Non-pigmented ciliary epithelial cell (primary cell): ENCODE results near the gene FAM47E.

Experiments used
- DNase-seq: peaks from one replicate; pipeline ENCODE4 v3.0.0-alpha.2; 2010; ENCODE audit warnings: low read depth

Gene FAM47E, protein sequence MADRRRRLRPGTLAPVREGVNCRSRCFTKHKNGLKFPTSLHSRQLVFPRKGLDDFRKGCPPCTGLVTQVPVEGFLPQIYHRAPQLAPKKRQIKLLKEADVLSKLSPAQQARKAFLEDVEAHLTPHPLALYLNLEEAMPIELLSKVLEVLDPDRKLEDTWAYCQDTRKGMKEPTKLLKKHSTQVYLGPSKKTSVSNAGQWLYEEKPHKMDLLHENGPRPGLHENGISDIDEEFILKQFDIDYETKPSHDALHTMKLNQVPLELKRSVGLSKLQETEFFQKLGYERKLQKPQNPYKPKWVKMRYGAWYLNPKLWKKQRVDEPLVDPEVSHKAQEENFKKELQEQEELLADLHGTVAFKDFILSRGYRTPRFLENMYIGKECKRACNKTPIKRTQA

GRCh38 chr4:76251441-76252270 is at the start of gene FAM47E:
TSS of gene FAM47E (plus strand) at chr4:76251721. CDS start at chr4:76251747, 26 bp downstream.
- no peak for DNase-seq

DNA sequence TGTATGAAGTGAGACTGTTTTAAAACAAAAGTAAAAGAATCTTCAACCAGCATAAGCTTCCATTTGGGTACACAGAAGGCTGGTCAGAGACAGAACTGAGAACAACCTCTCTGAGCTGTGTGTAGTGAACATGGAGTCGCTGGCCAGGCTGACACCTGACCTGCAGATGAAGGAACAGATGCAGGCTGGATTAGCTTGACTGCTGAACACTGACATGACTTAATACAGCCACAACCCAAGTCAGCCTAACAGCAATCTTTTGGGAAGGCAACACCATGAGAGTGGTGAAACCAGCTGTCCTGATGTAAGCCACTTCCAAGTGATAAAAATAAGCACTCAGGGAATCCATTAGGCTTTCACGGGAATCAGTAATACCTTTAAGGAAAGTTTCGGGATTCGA is 48.0 kb upstream of the FAM47E start:
- no peak for DNase-seq

GRCh38 chr4:76204936-76205335 is 46.6 kb upstream of the FAM47E start:
- DNase-seq = no peak

- DNase-seq = no peak
Observed at GRCh38 chr4:76205476-76205875, 46.0 kb upstream of the FAM47E start.

- DNase-seq = no peak
Observed at GRCh38 chr4:76206222-76206942, 45.1 kb upstream of the FAM47E start.

- DNase-seq = no peak
Observed at GRCh38 chr4:76207549-76207948, 44.0 kb upstream of the FAM47E start.

DNA sequence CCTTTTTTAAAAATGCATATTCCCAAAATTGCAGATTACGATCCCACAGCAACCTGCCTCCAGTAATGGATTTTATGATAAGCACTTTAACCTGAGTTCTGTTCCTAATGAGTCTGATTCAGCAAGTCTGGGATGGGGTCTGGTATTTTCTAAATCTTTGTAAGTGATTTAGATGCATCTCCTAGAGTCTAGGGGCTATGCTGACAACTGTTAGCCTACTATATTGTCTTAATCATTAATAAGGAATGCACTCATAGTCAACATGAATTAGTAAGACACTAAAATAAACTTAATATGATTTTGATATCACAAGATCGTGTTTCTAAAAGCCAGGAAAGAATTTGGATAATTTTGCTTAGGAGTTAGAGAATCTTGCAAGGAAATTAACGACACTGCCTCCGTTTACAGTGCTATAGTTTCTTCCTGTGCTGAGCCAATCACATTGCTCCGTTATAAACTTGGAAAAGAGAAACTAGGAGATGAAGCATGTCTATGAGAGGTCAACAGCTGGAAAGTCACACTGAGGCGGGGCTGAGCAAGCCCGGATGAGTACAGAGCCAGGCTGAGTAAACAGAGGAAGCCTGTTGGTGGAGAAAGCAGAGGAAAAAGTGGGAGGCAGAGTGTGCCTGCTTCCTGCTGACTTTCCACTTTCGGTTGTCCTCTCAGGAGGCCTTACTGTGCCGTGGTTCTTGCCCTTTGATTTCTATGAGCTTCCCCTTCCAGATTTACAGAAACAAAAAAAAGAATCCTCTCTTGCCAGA is 43.3 kb upstream of the FAM47E start:
- no peak for DNase-seq

- no peak for DNase-seq
Observed at GRCh38 chr4:76209881-76210280, 41.6 kb upstream of the FAM47E start.

GRCh38 chr4:76210452-76210851 is 41.1 kb upstream of the FAM47E start:
- no peak for DNase-seq

DNA sequence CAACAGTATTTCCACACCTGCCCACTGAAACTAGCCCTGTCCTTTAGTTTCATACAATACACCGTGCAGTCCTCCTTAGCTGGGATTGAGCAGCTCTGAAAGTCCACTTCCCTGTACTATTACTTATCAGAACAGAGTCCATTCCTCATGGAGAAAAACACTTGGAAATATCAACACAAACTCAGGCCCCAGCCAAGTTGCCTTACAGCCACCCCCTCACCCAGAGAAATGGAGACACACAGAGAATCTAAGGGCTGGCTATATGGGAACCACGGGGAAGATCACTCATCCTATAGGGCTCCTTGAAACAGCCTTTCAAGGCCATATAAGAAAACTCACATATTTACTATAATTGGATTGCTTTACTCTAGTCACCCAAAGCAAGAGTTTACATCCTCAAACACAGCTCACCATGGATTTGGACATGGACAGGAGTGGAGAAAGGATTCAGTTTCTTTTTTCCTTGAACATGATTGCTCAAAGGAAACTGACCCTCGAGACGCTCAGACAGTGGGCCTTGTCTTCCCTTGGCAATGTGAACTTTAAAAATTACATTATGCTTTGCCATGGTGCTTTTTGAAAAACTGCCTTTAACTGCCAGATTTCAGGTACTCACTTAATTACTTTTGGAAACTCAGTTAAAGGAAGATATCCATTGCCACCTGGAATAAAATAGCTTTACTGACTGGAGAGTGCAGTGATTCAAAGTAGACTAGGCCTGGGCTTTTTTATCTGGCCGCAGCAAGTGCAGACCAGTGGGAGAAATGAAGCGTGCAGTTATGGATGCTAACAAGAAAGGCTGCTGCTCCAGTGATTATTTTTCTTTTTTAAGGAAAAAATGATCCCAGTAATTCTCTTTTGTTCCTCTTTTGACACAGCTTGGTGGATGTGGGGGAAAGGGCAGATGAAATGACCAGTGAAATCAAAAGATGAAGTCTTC is 39.5 kb upstream of the FAM47E start:
- no peak for DNase-seq

DNA sequence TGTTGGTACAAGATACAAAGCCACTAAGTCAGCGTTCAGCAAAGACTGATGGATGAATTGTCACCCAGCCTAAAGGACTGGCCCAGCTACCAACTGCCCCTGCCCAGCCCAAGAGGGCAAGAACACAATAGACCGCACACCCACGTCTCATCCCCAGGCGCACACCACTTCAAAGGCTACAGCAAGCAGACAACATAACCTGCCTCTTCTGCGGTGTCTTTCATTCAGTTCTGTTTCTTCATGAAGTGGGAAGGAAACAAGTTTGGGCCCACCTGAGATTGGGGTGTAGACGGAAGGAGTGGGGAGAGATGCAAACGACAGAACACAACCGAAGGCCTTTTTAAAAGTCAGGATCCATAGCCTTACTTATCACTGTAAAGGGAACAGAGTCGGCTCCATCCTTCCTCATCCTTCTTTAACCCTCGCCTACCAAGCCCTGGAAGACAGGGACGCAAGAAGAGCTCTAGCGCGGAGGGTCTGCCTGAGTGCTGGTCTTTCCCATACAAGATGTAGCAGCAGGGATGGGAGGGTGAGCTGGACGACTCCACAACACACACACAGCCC is 38.6 kb upstream of the FAM47E start:
- DNase-seq = no peak

DNA sequence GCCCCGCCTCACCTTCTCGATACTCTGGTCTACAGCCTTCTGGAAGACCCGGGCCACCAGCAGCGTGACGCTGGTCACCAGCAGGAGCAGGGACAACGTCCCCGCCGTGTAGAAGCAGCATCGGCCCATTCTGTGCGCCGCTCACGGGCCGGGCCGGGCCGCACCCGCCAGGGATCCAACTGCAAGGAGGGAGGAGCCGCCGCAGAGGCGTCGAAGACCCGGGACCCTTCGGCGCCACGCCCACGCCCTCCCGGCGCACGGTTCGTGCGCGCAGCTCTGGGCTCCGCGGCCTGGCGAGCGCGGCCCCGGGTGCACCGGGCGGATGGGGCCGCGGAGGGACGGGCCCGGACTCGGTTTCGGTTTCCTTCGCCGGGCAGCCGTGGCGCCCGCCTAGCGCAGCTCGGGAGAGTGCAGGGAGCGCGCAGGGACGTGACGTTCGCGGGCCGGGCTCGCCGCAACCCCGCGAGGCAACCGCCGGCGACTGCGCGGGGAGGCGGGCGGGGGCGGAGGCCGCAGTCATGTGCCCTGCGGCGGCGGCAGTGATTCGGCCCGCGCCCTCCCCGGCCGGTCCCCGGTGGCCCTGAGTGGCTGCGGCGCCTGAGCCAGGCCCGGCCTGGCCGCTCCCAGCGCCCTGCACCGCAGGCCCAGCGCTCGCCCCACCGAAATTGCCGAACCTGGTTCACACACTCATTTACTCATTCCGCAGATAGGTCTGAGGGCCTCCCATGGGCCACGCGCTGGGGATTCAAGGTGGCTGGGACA is 37.9 kb upstream of the FAM47E start, which contains the start of gene SCARB2:
SCARB2 (minus strand) TSS at position 410 of the 762 bp plus-strand sequence; CDS start at position 129, 281 bp downstream.
- DNase-seq = no peak

GRCh38 chr4:76214177-76214675 is 37.3 kb upstream of the FAM47E start:
- DNase-seq = no peak

DNA sequence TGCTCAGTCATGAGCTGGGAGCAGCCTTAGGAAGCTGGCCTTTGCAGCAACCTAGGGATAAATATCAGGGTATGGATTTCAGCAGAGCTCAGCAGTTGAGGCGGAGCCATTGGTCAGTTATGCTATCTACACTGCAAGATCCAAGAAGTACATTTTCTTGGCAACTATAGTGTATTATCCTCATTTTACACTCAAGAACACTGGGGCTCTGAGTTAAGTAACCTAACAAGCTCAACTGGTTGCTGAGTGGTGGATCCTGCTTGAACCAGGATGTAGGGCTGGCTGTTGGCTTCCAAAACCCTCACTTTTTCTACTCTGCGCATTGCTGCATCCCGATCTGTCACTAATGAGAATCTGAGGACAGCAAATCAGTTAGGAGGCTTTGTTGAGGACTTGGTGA is 36.4 kb upstream of the FAM47E start:
- no peak for DNase-seq

DNA sequence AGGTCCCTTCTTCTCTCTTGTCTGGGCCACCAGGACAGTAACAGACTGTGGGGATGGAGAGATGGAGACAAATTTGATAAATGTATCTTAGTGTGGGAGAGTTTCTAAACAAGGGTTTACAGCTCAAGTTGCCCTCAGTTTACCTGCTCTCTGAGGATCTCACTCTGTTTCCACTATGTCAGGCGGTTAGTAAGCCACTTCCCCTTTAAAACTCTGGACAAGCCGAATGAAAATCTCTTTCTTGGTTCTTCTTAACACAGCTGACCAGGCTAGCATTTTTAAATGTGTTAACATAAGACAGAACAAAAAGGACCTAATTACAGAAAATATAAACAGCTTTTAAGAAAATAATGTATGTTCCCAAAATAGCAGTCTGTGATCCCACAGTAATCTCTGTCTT is 35.0 kb upstream of the FAM47E start:
- DNase-seq = no peak

DNA sequence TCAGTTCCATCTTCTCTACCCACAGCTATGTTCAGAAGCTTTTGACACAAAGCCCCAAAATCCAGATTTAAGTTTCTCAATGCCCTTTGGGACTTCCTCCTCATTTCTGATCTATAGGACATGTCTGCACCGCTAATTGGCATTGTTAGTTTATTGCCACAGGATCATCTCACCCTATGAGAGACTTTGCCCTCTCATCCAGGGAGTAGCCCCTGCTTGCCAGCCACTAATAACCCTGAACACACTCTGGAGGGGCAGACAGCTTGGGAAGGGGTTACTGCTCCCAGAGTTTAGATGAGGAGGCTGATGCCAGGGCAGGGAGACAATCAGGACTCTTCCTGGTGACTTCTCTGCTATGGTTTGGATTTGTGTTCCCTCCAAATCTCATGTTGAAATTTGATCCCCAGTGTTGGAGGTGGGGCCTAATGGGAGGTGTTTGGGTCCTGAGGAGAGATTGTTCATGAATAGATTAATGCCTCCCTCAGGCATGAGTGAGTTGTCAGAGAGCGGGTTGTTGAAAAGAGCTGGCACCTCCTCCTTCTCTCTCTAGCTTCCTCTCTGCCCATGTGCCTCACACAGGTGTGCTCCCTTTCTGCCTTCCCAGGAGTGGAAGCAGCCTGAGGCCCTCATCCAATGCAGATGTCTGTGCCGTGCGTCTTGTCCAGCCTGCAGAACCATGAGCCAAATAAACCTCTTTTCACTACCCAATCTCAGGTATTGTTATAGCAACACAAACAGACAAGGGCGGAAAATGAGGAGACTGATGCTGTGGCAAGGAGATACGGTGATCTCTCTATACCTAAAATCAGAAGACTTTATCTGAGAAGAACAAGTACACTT is 34.3 kb upstream of the FAM47E start:
- no peak for DNase-seq

GRCh38 chr4:76219299-76220055 is 32.0 kb upstream of the FAM47E start:
- no peak for DNase-seq

- DNase-seq = no peak
Observed at GRCh38 chr4:76224171-76224570, 27.4 kb upstream of the FAM47E start.
